Natural killer cell (primary cell): ENCODE data around the gene TLR10. TPM values are rescaled to one million over a fixed set of nuclear protein-coding genes. Genes with fewer than 3 reads are reported as not detected.
A peak's percentile ranks its signal among the peaks of the same experiment; 100 is the strongest.

Experiments
- ATAC-seq, 3 donors: fragments of 150-1000 bp in 2 of 3; fragments of 200-7000 bp in 1 of 3; cut with Tn5 transposase; 1 replicate in 1 of 3; 2 replicates in 2 of 3; pipeline ENCODE4 v1.10.0; 2021; ENCODE audit warnings: mild to moderate bottlenecking in 2 of 3, moderate library complexity in 2 of 3
- DNase-seq, 2 donors: peaks; one replicate each; pipeline versions ENCODE4 v3.0.0 to v3.0.0-alpha.2; 2013 to 2021; ENCODE audit warnings: mixed read lengths in 1 of 2
- H3K27ac ChIP-seq: one replicate; pipeline ENCODE4 v1.5.1; 2013; ENCODE audit warnings: mild to moderate bottlenecking, low read length
- H3K27me3 ChIP-seq: one replicate; pipeline ENCODE4 v1.6.1; 2013; ENCODE audit warnings: low read length; ENCODE audit not compliant: control insufficient read depth, insufficient read depth
- H3K36me3 ChIP-seq: one replicate; pipeline ENCODE4 v1.6.1; 2013; ENCODE audit warnings: low read length; ENCODE audit not compliant: control insufficient read depth, insufficient read depth
- H3K4me1 ChIP-seq: one replicate; pipeline ENCODE4 v1.6.1; 2013; ENCODE audit warnings: low read length; ENCODE audit not compliant: control insufficient read depth, insufficient read depth
- H3K4me3 ChIP-seq: one replicate; pipeline ENCODE4 v1.5.1; 2013; ENCODE audit warnings: low read length
- H3K9me3 ChIP-seq: one replicate; pipeline ENCODE4 v1.6.1; 2013; ENCODE audit warnings: low read length; ENCODE audit not compliant: control insufficient read depth, insufficient read depth
- H3K27ac Mint-ChIP-seq, 2 donors: one replicate each; pipeline ENCODE4 v1.8.0; 2022; ENCODE audit warnings: mild to moderate bottlenecking in 2 of 2, mixed read lengths in 2 of 2, moderate library complexity in 1 of 2
- H3K27me3 Mint-ChIP-seq, 2 donors: one replicate each; pipeline ENCODE4 v1.8.0; 2022; ENCODE audit warnings: low read depth in 2 of 2, mixed read lengths in 2 of 2
- H3K36me3 Mint-ChIP-seq: one replicate; pipeline ENCODE4 v1.8.0; 2022; ENCODE audit warnings: mixed read lengths
- H3K4me1 Mint-ChIP-seq, 2 donors: one replicate each; pipeline ENCODE4 v1.8.0; 2022; ENCODE audit warnings: mixed read lengths in 2 of 2
- H3K4me3 Mint-ChIP-seq: one replicate; pipeline ENCODE4 v1.8.0; 2022; ENCODE audit warnings: mild to moderate bottlenecking, moderate library complexity, mixed read lengths
- H3K9me3 Mint-ChIP-seq, 2 donors: one replicate each; pipeline ENCODE4 v1.8.0; 2022; ENCODE audit warnings: mixed read lengths in 2 of 2
- WGBS: methylation state at CpG from one replicate; pipeline ENCODE4 v1.1.7; 2013; ENCODE audit warnings: missing lambda C conversion rate; ENCODE audit not compliant: insufficient coverage; 5-methylcytosine and 5-hydroxymethylcytosine counted together
- intact Hi-C: fragments of 100-400 bp; cut with micrococcal nuclease; formaldehyde crosslinking; loops from one replicate; pipeline ENCODE4 v1.14.2; 2022
- total RNA-seq, 4 donors: library from RNA; stranded (reverse); fragments of 120-200 nt in 1 of 4; gene quantifications; one replicate each; pipeline versions ENCODE4 v1.2.3 to v1.2.4, GENCODE V29; 2013 to 2022
- TF ChIP-seq, protein P1 (sequence below): fragments of 200-600 bp; IDR thresholded peaks from one replicate; pipeline ENCODE4 v1.8.0; 2022; ENCODE audit warnings: antibody characterized with exemption

Gene TLR10
- total RNA-seq, 3 donors from 2014 or later (not counting 1 experiment from before 2014, with no cell fraction given), result 0.31 to 0.63 (median 0.59) TPM

DNA sequence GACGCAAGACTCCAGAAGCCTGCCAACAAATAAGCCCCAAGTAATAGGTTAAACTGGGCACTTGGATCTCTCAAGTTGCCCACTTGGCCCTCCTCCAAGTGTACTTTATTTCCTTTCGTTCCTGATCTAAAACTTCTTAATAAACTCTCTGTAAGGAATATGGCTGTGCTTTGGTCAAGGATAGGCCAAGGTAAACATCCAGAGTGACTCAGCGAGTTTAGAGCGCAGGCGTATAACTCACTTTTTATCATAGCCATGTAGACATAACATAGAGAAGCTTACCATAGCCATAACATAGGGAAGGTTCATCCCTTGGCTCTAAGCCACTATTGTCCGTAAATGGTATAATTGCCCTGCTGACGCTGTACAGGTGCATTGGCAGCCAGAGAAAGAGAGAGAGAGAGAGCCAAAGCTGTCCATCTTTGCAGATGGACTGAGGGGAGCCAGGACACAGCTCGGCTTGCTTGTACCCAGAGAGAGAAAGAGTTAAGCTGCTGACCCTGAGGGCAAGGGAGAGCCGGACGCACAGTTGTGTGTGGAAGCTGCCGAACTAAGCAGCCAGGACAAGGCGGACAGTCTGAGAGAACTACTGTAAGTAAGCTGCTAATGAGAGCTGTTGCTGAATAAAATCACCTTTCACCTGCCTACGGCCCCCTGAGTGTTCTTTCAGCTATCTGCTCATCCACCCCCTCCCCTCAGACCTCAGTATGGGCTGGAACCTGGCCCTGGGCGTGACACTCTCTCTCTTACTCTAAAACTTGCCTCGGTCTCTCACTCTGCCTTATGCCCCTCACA, 20.0 kb upstream of the TLR10 start:
- Histone ChIP-seq H3K9me3 (peaks cover 33% of the 10 kb centered on the region), H3K4me3 (no peak overlapping the region), H3K36me3 (peaks cover 51% of the 10 kb centered on the region), H3K27ac (no peak overlapping the region), H3K27me3 (no peaks in the 10 kb centered on the region), H3K4me1 (peaks cover 32% of the 10 kb centered on the region)
- Mint-ChIP-seq H3K9me3 (peaks cover 9 to 11% of the 10 kb centered on the region in 2 donors), H3K4me3 (peak overlapping the region; percentile 99), H3K27me3 (no peaks in the 10 kb centered on the region), H3K36me3 (peaks cover 56% of the 10 kb centered on the region), H3K4me1 (peaks cover 41 to 52% of the 10 kb centered on the region in 2 donors), H3K27ac (peak overlapping the region; percentile 94)
- TF ChIP-seq, protein P1, sequence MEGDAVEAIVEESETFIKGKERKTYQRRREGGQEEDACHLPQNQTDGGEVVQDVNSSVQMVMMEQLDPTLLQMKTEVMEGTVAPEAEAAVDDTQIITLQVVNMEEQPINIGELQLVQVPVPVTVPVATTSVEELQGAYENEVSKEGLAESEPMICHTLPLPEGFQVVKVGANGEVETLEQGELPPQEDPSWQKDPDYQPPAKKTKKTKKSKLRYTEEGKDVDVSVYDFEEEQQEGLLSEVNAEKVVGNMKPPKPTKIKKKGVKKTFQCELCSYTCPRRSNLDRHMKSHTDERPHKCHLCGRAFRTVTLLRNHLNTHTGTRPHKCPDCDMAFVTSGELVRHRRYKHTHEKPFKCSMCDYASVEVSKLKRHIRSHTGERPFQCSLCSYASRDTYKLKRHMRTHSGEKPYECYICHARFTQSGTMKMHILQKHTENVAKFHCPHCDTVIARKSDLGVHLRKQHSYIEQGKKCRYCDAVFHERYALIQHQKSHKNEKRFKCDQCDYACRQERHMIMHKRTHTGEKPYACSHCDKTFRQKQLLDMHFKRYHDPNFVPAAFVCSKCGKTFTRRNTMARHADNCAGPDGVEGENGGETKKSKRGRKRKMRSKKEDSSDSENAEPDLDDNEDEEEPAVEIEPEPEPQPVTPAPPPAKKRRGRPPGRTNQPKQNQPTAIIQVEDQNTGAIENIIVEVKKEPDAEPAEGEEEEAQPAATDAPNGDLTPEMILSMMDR, result no peak
- peak in 1 of 2 donors; percentile 12 for DNase-seq
- WGBS, result 95% methylated on average over 15 of the region's 15 CpGs
- intact Hi-C loops, result loop anchor here (5.0 to 10.0 kb wide), 2 partner anchors 55 to 118 kb away; partner anchors contain the start of gene TLR6
- no peak for ATAC-seq

- Mint-ChIP-seq H3K4me1 (peaks cover 40 to 50% of the 10 kb centered on the region in 2 donors), H3K9me3 (peaks cover 11% of the 10 kb centered on the region in 2 donors), H3K4me3 (no peak overlapping the region), H3K27me3 (no peaks in the 10 kb centered on the region), H3K36me3 (peaks cover 72% of the 10 kb centered on the region), H3K27ac (no peak overlapping the region)
- H3K27ac ChIP-seq, result no peak overlapping the region
- intact Hi-C loops, result loop anchor here (5.0 to 10.0 kb wide), 2 partner anchors 56 to 116 kb away; partner anchors contain the start of gene TLR6
- H3K9me3 ChIP-seq, result peaks cover 46% of the 10 kb centered on the region
- ATAC-seq (no peak), DNase-seq (no peak)
- H3K4me1 ChIP-seq, result peaks cover 30% of the 10 kb centered on the region
- no peaks in the 10 kb centered on the region for H3K27me3 ChIP-seq
- H3K4me3 ChIP-seq, result no peak overlapping the region
- TF ChIP-seq, protein P1, result no peak
- WGBS, result no CpG with 5 or more reads among the region's 3 CpGs
- H3K36me3 ChIP-seq, result peaks cover 56% of the 10 kb centered on the region
Observed at GRCh38 chr4:38800961-38801450, 18.2 kb upstream of the TLR10 start.

- 100% methylated on average over 2 of the region's 2 CpGs for WGBS
- no peak for DNase-seq
- H3K27ac Mint-ChIP-seq, result no peak overlapping the region
- H3K9me3 Mint-ChIP-seq, result peaks cover 11% of the 10 kb centered on the region in 2 donors
- no peak for ATAC-seq
- intact Hi-C loops, result loop anchor here (5.0 to 10.0 kb wide), 2 partner anchors 57 to 116 kb away; partner anchors contain the start of gene TLR6
- peaks cover 33 to 44% of the 10 kb centered on the region in 2 donors for H3K4me1 Mint-ChIP-seq
- Histone ChIP-seq H3K36me3 (peaks cover 56% of the 10 kb centered on the region), H3K9me3 (peaks cover 51% of the 10 kb centered on the region), H3K4me3 (no peak overlapping the region), H3K27me3 (no peaks in the 10 kb centered on the region), H3K27ac (no peak overlapping the region), H3K4me1 (peaks cover 23% of the 10 kb centered on the region)
- H3K36me3 Mint-ChIP-seq, result peaks cover 72% of the 10 kb centered on the region
- H3K27me3 Mint-ChIP-seq, result no peaks in the 10 kb centered on the region
- H3K4me3 Mint-ChIP-seq, result no peak overlapping the region
- TF ChIP-seq, protein P1, result no peak
Observed at GRCh38 chr4:38800366-38800765, 17.6 kb upstream of the TLR10 start.
